ENCODE measurements around the gene GPSM1.

The GPSM1 gene

DNA sequence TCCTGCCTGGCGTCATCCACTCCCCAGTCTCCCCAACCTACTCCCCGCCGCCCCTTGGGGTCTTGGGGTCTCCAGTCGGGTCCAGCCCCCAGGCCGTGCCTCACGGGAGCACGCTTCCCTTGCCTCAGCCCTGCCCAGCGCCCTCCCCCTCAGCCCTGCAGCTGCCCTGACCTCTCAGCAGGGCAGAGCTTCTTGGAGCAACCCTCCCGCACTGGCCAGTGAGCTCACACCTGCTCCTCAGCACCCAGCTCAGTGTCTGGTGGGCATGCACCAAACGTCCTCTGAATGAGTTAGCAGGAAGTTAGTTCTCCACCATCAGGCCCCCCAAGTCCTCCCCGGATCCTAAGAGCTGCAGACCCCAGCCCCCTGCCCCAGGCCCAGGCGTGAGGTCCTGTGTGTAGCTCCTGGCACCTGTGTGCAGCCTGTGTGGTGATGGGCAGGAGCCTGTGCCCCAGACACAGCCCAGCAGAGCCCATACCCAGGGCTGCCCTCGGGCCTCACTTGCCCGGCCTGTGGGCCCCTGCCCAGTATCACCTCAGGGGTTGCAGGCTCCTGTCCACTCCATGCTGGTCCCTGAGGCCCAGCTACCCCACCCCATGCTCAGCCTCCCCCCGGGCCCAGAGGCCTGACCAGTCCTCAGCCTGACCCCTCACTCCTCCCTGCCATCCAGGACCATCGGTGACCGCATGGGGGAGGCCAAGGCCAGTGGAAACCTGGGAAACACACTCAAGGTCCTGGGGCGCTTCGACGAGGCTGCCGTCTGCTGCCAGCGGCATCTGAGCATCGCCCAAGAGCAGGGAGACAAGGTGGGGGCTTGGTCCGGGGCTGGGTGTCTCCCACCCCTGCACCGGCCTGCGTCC, 8.2 kb downstream of the GPSM1 start:
- no peaks in the 10 kb centered on the region; the same call in 1 of the 2 replicates for H3K4me1 ChIP-seq (ENCODE audit: insufficient read depth, low read length)
- H3K9me3 ChIP-seq (ENCODE audit: control insufficient read depth, insufficient read depth, low read length), result no peaks in the 10 kb centered on the region
- H3K36me3 ChIP-seq (ENCODE audit: insufficient read depth, low read length), result no peaks in the 10 kb centered on the region

GRCh38 chr9:136336156-136336870, 9.0 kb downstream of the GPSM1 start:
- Histone ChIP-seq H3K36me3 (ENCODE audit: insufficient read depth, low read length) (no peaks in the 10 kb centered on the region; the same call in 1 of the 2 replicates), H3K9me3 (ENCODE audit: control insufficient read depth, insufficient read depth, low read length) (no peaks in the 10 kb centered on the region), H3K4me1 (ENCODE audit: insufficient read depth, low read length) (no peaks in the 10 kb centered on the region; the same call in 1 of the 2 replicates), H3K9ac (ENCODE audit: low read depth, low read length) (no peak overlapping the region)

More for the DNA sequence above, 8.2 kb downstream of the GPSM1 start:
- H3K9ac ChIP-seq (ENCODE audit: low read depth, low read length), result no peak overlapping the region

DNA sequence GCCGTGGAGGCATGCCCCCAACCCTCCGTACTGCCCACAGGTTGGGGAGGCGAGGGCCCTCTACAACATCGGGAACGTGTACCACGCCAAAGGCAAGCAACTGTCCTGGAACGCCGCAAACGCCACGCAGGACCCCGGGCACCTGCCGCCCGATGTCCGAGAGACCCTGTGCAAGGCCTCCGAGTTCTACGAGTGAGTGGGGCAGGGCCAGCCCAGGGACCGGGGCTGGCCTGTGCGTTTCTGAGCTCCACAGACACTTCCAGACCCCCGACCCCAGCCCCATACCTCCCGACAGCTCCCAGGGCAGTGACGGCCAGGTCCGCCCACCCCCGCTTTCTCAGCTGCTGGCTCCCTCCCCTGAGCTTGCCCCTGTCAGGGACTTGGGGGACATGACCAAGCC, 9.5 kb downstream of the GPSM1 start:
- Histone ChIP-seq H3K4me1 (ENCODE audit: insufficient read depth, low read length) (no peaks in the 10 kb centered on the region; the same call in none of the 2 replicates), H3K36me3 (ENCODE audit: insufficient read depth, low read length) (no peaks in the 10 kb centered on the region; the same call in 1 of the 2 replicates), H3K9me3 (ENCODE audit: control insufficient read depth, insufficient read depth, low read length) (no peaks in the 10 kb centered on the region), H3K9ac (ENCODE audit: low read depth, low read length) (no peak overlapping the region)

DNA sequence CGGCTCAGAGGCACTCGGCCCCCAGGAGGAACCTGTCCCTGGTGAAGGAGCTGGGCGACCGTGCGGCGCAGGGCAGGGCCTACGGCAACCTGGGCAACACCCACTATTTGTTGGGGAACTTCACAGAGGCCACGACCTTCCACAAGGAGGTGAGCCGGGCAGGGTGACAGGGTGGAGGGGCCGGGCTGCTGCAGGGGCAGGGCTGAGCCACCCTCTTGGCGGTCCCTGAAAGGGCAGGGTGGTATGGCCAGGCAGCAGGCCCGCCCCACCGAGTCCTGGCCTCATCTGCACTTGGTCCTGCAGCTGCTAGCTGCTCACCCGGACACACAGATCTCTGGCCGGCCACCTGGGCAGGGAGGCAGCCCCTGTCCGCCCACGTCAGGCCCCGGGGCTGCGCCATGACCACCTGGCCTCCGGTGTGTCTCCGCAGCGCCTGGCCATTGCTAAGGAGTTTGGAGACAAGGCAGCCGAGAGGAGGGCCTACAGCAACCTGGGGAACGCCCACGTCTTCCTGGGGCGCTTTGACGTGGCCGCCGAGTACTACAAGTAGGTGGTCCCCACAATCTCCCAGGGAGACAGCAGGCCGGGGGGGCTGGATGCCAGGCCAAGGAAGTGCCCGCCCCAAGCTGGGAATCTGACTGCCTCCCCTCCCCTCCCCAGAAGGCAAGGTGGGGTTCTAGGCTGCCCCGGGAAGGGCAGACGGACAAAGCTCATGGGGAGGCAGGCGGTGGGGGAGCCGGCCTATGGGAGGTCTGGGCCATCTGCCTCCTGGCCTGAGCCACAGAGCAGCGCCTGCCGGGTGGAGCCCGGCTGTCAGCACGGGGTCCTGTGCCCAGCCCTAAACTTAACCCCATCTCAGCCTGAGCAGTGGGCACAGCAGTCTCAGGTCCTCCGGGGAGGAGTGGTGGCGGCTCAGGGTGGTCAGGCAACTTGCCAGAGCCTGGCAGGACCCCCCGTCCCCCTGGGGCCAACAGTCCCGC, 10.4 kb downstream of the GPSM1 start:
- H3K9ac ChIP-seq (ENCODE audit: low read depth, low read length), result no peak overlapping the region
- H3K36me3 ChIP-seq (ENCODE audit: insufficient read depth, low read length), result no peaks in the 10 kb centered on the region; the same call in 1 of the 2 replicates
- no peaks in the 10 kb centered on the region for H3K9me3 ChIP-seq (ENCODE audit: control insufficient read depth, insufficient read depth, low read length)
- no peaks in the 10 kb centered on the region; the same call in none of the 2 replicates for H3K4me1 ChIP-seq (ENCODE audit: insufficient read depth, low read length)

- no peak overlapping the region for H3K9ac ChIP-seq (ENCODE audit: low read depth, low read length)
- no peaks in the 10 kb centered on the region; the same call in 1 of the 2 replicates for H3K36me3 ChIP-seq (ENCODE audit: insufficient read depth, low read length)
Observed at GRCh38 chr9:136338511-136338910, 11.2 kb downstream of the GPSM1 start.

DNA sequence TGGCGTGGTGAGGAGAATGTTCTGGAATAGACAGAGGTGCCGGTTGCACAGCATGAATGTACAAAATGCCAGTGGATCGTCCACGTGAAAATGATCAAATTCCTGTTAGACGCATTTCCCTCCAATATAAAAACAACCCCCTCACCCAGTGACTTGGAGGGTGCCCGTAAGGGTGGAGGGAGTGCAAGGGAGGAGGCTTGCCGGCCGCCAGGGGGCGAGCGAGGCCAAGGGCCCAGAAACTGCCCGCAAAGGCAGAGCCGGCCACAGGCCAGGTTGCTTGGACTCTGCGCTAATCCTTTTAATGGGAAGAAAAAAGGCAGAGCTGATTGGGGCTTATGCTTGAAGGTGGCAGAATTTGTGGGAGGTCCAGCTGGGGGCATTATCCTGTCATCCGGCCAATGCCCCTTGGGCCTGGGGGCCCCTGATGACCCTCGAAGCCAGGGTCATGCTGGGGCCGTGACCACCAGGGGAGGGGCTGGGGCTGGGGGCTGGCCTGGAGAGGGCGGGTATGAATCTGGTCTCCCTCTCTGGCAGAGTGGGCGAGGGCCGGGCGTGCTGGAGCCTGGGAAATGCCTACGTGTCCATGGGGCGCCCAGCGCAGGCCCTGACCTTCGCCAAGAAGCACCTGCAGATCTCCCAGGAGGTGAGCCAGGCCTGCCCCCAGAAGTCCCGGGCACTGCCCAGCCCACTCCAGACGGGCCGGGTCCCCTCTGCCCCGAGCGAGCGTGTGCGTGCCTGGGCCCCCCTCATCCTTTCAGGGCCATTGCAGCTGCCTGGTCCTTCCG, 12.0 kb downstream of the GPSM1 start:
- no peaks in the 10 kb centered on the region for H3K9me3 ChIP-seq (ENCODE audit: control insufficient read depth, insufficient read depth, low read length)
- no peaks in the 10 kb centered on the region; the same call in none of the 2 replicates for H3K4me1 ChIP-seq (ENCODE audit: insufficient read depth, low read length)
- no peaks in the 10 kb centered on the region; the same call in 1 of the 2 replicates for H3K36me3 ChIP-seq (ENCODE audit: insufficient read depth, low read length)
- no peak overlapping the region for H3K9ac ChIP-seq (ENCODE audit: low read depth, low read length)

More at GRCh38 chr9:136338511-136338910, 11.2 kb downstream of the GPSM1 start:
- H3K9me3 ChIP-seq (ENCODE audit: control insufficient read depth, insufficient read depth, low read length), result no peaks in the 10 kb centered on the region
- H3K4me1 ChIP-seq (ENCODE audit: insufficient read depth, low read length), result no peaks in the 10 kb centered on the region; the same call in none of the 2 replicates

DNA sequence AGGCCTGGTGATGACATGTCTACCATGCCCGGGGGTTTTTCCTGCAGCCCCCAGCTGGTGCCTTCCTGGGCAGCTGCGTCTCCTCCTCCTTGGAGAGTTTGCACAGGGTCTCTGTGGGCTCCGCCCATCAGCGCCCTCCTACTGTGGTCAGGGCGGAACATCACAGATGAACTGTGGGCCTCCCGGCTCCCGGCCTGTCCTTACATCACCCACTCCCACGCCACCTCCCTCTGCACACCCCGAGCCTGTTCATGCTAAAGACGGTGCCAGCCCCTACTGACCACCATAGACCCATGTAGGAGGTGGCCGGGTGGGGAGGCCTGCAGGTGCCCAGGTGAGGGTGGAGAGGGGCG, 12.6 kb downstream of the GPSM1 start:
- Histone ChIP-seq H3K36me3 (ENCODE audit: insufficient read depth, low read length) (no peaks in the 10 kb centered on the region; the same call in 1 of the 2 replicates), H3K9me3 (ENCODE audit: control insufficient read depth, insufficient read depth, low read length) (no peaks in the 10 kb centered on the region), H3K9ac (ENCODE audit: low read depth, low read length) (no peak overlapping the region), H3K4me1 (ENCODE audit: insufficient read depth, low read length) (no peaks in the 10 kb centered on the region; the same call in none of the 2 replicates)

GRCh38 chr9:136340356-136341041, 13.2 kb downstream of the GPSM1 start:
- Histone ChIP-seq H3K9ac (ENCODE audit: low read depth, low read length) (no peak overlapping the region), H3K4me1 (ENCODE audit: insufficient read depth, low read length) (peaks cover 1% of the 10 kb centered on the region), H3K36me3 (ENCODE audit: insufficient read depth, low read length) (no peaks in the 10 kb centered on the region; the same call in 1 of the 2 replicates), H3K9me3 (ENCODE audit: control insufficient read depth, insufficient read depth, low read length) (no peaks in the 10 kb centered on the region)

DNA sequence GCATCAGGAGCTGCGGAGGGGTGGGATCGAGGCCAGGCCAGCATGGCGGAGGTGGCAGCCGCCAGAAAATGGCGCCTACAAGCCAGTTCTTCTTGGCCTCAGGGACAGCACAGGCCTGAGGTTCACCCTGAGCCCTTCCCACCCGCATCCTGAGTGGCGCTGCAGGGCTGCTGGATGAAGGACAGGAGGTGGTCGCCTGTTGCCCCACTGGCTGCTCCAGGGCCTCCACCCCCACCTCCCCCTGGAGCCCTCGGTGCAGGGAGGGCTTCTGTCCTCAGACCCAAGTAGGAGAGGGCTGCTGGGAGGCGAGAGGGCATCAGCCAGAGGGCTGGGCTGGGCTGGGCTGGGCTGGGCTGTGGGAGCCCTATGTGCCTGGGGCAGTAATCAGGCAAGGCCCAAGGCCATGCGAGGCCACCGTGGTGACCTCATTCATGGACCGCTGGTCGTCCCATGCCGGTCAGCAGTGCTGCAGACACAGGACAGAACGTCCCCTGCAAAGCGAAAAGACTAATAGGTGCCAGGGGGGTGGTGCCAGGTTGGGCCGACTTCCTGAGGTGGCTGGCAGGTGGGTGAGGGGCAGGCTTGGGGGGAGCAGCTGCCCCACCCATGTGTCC, 13.8 kb downstream of the GPSM1 start:
- Histone ChIP-seq H3K36me3 (ENCODE audit: insufficient read depth, low read length) (no peaks in the 10 kb centered on the region; the same call in 1 of the 2 replicates), H3K9ac (ENCODE audit: low read depth, low read length) (no peak overlapping the region)

GRCh38 chr9:136341769-136342168, 14.4 kb downstream of the GPSM1 start:
- no peak overlapping the region; the same call in 1 of the 2 replicates for H3K9ac ChIP-seq (ENCODE audit: low read depth, low read length)
- H3K4me1 ChIP-seq (ENCODE audit: insufficient read depth, low read length), result peaks cover 10% of the 10 kb centered on the region
- H3K9me3 ChIP-seq (ENCODE audit: control insufficient read depth, insufficient read depth, low read length), result no peaks in the 10 kb centered on the region
- no peaks in the 10 kb centered on the region; the same call in 1 of the 2 replicates for H3K36me3 ChIP-seq (ENCODE audit: insufficient read depth, low read length)

More for the DNA sequence above, 13.8 kb downstream of the GPSM1 start:
- no peaks in the 10 kb centered on the region for H3K9me3 ChIP-seq (ENCODE audit: control insufficient read depth, insufficient read depth, low read length)
- peaks cover 7% of the 10 kb centered on the region for H3K4me1 ChIP-seq (ENCODE audit: insufficient read depth, low read length)

DNA sequence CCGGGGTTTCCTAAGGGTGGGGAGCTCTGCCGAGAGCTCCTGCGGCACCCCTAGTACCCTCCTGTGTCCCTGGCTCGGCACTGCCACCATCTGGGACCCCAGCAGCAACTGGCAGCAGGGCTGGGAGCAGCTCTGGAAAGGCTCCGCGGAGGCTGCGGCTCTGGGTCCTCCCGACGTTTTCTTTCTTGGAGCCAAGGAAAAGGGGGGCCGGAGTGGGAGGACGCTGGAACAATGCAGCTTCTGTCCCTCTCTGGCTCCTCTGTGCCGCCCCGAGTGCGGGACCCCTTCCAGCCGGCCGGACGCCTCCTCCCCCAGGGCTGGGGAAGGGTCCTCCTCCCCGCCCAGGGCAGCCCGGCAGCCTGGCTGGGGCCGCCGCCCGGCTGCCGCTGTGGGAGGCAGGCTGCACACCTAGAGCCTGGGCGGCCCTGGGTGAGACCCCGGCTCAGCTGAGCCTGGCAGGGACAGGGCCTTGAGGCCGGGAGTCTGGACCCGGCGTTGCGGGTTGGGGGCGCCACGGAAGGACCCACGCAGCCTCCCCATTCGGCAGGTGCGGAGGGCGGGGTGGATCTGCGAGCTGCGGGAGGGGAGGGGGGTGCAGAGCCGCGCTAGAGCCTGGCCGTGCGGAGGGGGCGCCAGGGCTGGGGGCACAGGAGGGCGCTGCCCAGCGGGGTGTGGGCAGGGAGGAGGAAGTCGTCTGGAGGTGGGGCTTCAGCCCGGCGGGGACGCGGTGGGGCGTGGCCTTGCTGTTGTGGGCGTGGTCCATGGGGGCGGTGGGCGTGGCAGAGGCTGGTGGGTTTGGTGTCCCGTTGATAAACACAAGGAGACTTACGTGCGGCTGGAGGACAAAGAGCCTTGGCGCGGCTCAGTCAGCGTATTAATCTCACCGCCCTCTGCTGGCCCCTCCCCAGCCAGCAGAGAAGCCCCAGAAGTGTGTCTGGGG, 15.1 kb downstream of the GPSM1 start:
- H3K4me1 ChIP-seq (ENCODE audit: insufficient read depth, low read length), result peaks cover 10% of the 10 kb centered on the region
- no peaks in the 10 kb centered on the region for H3K9me3 ChIP-seq (ENCODE audit: control insufficient read depth, insufficient read depth, low read length)
- no peaks in the 10 kb centered on the region; the same call in 1 of the 2 replicates for H3K36me3 ChIP-seq (ENCODE audit: insufficient read depth, low read length)
- peak overlapping the region; percentile 59; the same call in 1 of the 2 replicates for H3K9ac ChIP-seq (ENCODE audit: low read depth, low read length)
